ENCODE data around the gene NINJ1. TPM values are rescaled to one million over a fixed set of nuclear protein-coding genes. Genes with fewer than 3 reads are reported as not detected.
"Not testable (repeated sequence)": the region's sequence is repeated elsewhere in the genome, so short reads cannot be mapped to it uniquely, and the experiment has no call there.

The NINJ1 gene
- total RNA-seq, 4 donors from 2014 or later = 64.6 to 113 (median 94.8) TPM

DNA sequence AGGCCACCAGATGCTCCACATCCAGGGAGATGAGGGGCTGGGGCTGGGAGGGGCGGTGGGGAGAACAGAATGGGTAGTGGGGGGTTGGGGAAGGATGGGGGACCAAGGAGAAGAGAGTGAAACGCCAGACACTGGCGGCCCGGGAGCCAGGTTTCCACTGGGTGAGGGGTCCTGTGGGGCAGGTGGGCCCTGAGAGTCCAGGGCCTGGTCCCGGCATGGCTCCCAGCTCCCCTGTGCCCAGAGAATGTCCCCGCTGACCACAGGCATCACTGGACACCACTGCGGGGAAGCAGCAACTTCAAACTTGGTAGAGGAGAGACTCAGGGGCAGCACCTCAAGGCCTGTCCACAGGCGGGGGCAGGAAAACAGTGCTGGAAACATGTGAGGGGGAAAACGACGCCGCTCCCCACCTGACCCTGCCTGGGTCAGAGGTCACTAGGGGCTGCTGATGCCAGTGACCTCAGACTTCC, 13.2 kb downstream of the NINJ1 start:
- H3K4me3 ChIP-seq (ENCODE audit: low read depth, poor library complexity, severe bottlenecking) = no peak overlapping the region
- no peak for TF ChIP-seq POLR2A (IDR thresholded peaks at IDR 0.05)
- TF ChIP-seq, protein P1, sequence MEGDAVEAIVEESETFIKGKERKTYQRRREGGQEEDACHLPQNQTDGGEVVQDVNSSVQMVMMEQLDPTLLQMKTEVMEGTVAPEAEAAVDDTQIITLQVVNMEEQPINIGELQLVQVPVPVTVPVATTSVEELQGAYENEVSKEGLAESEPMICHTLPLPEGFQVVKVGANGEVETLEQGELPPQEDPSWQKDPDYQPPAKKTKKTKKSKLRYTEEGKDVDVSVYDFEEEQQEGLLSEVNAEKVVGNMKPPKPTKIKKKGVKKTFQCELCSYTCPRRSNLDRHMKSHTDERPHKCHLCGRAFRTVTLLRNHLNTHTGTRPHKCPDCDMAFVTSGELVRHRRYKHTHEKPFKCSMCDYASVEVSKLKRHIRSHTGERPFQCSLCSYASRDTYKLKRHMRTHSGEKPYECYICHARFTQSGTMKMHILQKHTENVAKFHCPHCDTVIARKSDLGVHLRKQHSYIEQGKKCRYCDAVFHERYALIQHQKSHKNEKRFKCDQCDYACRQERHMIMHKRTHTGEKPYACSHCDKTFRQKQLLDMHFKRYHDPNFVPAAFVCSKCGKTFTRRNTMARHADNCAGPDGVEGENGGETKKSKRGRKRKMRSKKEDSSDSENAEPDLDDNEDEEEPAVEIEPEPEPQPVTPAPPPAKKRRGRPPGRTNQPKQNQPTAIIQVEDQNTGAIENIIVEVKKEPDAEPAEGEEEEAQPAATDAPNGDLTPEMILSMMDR (IDR thresholded peaks at IDR 0.05) = no peak
- DNase-seq (ENCODE audit: low spot score in 2 of 2) = peak in 1 of 2 donors; percentile 79
- intact Hi-C loops (cut with DNase I; ENCODE audit: low total_unique reads) = no loop called here
- 85 to 93% methylated on average over 8 to 11 of the region's 11 CpGs for WGBS, 2 donors

DNA sequence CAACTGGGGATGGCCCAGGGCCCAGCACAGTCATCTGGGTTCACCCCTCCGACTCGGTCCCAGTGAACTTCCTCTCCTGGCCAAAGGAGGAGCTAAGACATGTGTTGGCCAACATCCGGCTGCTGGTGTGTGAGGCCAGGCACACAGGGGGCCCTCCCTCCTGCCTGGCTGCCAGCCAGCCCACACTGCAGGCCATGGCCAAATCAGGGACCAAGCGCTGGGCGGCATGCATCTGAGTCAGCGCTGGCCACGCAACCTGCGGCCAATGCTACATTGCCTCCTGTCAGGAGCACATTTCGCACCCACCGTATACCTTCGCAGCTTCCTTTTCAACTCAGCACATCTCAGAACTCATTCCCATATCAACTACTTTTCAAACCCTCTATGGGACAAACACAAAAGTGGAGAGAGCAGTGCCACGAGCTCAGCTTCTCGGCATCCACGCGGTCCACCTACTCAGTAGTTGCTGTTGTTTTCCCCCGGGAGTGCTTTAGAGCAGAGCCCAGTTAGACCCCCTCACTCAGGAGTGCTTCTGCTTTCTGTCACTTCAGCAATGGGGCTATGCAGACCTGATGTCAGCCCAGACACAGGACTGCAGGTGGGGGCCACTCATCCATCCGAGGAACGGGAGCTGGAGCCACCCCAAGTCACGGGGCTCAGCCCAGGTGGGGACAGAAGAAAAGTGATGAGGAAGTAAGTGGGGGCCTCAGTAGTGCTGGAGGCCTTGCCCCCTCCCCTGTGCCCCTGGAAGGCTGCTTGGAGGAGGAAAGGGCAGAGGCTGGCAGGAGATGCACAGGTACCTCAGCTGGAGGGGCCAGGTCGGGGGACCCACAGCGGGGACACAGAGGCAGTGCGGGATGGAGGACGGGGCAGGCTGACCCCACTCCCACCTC, 13.9 kb downstream of the NINJ1 start:
- DNase-seq (ENCODE audit: low spot score in 2 of 2) = peak; percentile 88 to 97
- WGBS, 2 donors = 55 to 61% methylated on average over 23 of the region's 23 CpGs
- no peak for TF ChIP-seq POLR2A (IDR thresholded peaks at IDR 0.05)
- TF ChIP-seq, protein P1 (IDR thresholded peaks at IDR 0.05) = peak in 1 of 3 donors; percentile 22
- intact Hi-C loops (cut with DNase I; ENCODE audit: low total_unique reads) = no loop called here
- H3K4me3 ChIP-seq (ENCODE audit: low read depth, poor library complexity, severe bottlenecking) = no peak overlapping the region

DNA sequence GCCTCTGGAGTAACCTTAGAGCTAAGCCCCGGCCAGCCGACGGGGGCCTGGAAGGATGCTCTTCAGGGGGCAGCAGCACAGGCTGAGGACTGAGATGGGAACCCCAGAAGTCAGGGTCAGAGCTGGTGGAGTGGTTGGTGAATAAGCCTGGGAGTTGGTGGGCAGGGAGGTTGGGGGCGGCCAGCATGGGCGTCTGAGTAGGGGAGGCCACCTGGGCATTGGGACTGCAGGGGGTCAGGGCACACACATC, 14.4 kb downstream of the NINJ1 start:
- 69 to 80% methylated on average over 5 of the region's 5 CpGs for WGBS, 2 donors
- no peak for DNase-seq (ENCODE audit: low spot score in 2 of 2)
- intact Hi-C loops (cut with DNase I; ENCODE audit: low total_unique reads) = no loop called here
- no peak overlapping the region for H3K4me3 ChIP-seq (ENCODE audit: low read depth, poor library complexity, severe bottlenecking)
- no peak for TF ChIP-seq POLR2A (IDR thresholded peaks at IDR 0.05)
- TF ChIP-seq, protein P1 (IDR thresholded peaks at IDR 0.05) = no peak

- 81 to 87% methylated on average over 11 to 12 of the region's 12 CpGs for WGBS, 2 donors
- DNase-seq (ENCODE audit: low spot score in 2 of 2) = peak in 1 of 2 donors; percentile 83
- intact Hi-C loops (cut with DNase I; ENCODE audit: low total_unique reads) = no loop called here
- no peak for TF ChIP-seq POLR2A (IDR thresholded peaks at IDR 0.05)
- TF ChIP-seq, protein P1 (IDR thresholded peaks at IDR 0.05) = no peak
- H3K4me3 ChIP-seq (ENCODE audit: low read depth, poor library complexity, severe bottlenecking) = no peak overlapping the region
Measured at GRCh38 chr9:93118863-93119702, 15.0 kb downstream of the NINJ1 start.

GRCh38 chr9:93117924-93118862, 15.9 kb downstream of the NINJ1 start:
- 91 to 92% methylated on average over 12 of the region's 12 CpGs for WGBS, 2 donors
- H3K4me3 ChIP-seq (ENCODE audit: low read depth, poor library complexity, severe bottlenecking) = no peak overlapping the region
- DNase-seq (ENCODE audit: low spot score in 2 of 2) = peak in 1 of 2 donors; percentile 75
- TF ChIP-seq POLR2A (IDR thresholded peaks at IDR 0.05) = no peak
- TF ChIP-seq, protein P1 (IDR thresholded peaks at IDR 0.05) = no peak
- intact Hi-C loops (cut with DNase I; ENCODE audit: low total_unique reads) = no loop called here

DNA sequence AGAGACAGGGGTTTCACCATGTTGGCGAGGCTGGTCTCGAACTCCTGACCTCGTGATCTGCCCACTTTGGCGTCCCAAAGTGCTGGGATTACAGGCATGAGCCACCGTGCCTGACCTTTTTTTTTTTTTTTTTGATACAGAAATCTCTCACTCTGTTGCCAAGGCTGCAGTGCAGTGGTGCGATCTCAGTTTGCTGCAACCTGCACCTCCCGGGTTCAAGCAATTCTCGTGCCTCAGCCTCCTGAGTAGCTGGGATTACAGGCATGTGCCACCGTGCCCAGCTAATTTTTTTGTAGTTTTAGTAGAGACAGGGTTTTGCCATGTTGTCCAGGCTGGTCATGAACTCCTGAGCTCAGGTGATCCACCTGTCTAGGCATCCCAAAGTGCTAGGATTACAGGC, 16.5 kb downstream of the NINJ1 start:
- WGBS, 2 donors = 86 to 87% methylated on average over 9 of the region's 9 CpGs
- DNase-seq (ENCODE audit: low spot score in 2 of 2) = peak in 1 of 2 donors; percentile 59
- intact Hi-C loops (cut with DNase I; ENCODE audit: low total_unique reads); H3K4me3 ChIP-seq (ENCODE audit: low read depth, poor library complexity, severe bottlenecking): not testable (repeated sequence)

All from lower leg skin (tissue), 4 donors.